Left lung (tissue), 10 donors: ENCODE measurements around the gene RASA1. TPM values are rescaled to one million over a fixed set of nuclear protein-coding genes. Genes with fewer than 3 reads are reported as not detected.
"Not testable (repeated sequence)": the region's sequence is repeated elsewhere in the genome, so short reads cannot be mapped to it uniquely, and the experiment has no call there.

Source experiments
- ATAC-seq: fragments of 200-7000 bp; cut with Tn5 transposase; one replicate; pipeline ENCODE4 v1.9.1; 2020; ENCODE audit warnings: moderate library complexity
- DNase-seq, 4 donors: peaks; one replicate each; pipeline ENCODE4 v3.0.0-alpha.2; 2013 to 2020
- H3K27ac ChIP-seq, 2 donors: fragments of 200-600 bp; sonication (generic) in 1 of 2; one replicate each; pipeline versions ENCODE4 v1.5.0 to v1.8.0; 2020 to 2021
- H3K27me3 ChIP-seq, 2 donors: fragments of 200-600 bp; sonication (generic) in 1 of 2; one replicate each; pipeline versions ENCODE4 v1.5.0 to v1.8.0; 2020 to 2021
- H3K36me3 ChIP-seq, 2 donors: fragments of 200-600 bp; sonication (generic) in 1 of 2; one replicate each; pipeline versions ENCODE4 v1.5.0 to v1.8.0; 2020 to 2021
- H3K4me1 ChIP-seq, 2 donors: fragments of 200-600 bp; one replicate each; pipeline ENCODE4 v1.8.0; 2021
- H3K4me3 ChIP-seq, 2 donors: fragments of 200-600 bp; sonication (generic) in 1 of 2; one replicate each; pipeline versions ENCODE4 v1.5.0 to v1.8.0; 2020 to 2021; ENCODE audit warnings: mild to moderate bottlenecking in 1 of 2
- H3K9me3 ChIP-seq, 2 donors: fragments of 200-600 bp; sonication (generic) in 1 of 2; one replicate each; pipeline versions ENCODE4 v1.5.0 to v1.8.0; 2020 to 2021
- intact Hi-C, 2 donors: fragments of 100-400 bp; cut with DNase I; formaldehyde crosslinking; loops; one replicate each; pipeline versions ENCODE4 v1.11.2 to v1.14.2; 2022
- polyA plus RNA-seq, 6 donors: library from polyadenylated mRNA; unstranded; fragments of 120-200 nt; gene quantifications; one replicate each; pipeline ENCODE4 v1.2.1, GENCODE V29; 2013; ENCODE audit not compliant: insufficient read length in 6 of 6
- total RNA-seq, 2 donors: library from RNA; stranded (reverse); fragmentation: NEBNext Ultra II Directional; extraction: Animal tissue kit (Norgen Biotek cat#: 25700); gene quantifications; one replicate each; pipeline ENCODE4 v1.2.1, GENCODE V29; 2021
- TF ChIP-seq, protein P1 (sequence below), 2 donors: fragments of 200-600 bp; sonication (generic) in 1 of 2; IDR thresholded peaks; one replicate each; pipeline versions ENCODE4 v1.5.0 to v1.8.0; 2021; ENCODE audit warnings: antibody characterized with exemption in 2 of 2
- donor health status: DM: no; HTN: yes; CAD: no.
- donor health status: DM: no; HTN: no; CAD: no.

The RASA1 gene
- total and polyA plus RNA-seq, 8 donors, result 27.7 to 60.7 (median 54.1) TPM

DNA sequence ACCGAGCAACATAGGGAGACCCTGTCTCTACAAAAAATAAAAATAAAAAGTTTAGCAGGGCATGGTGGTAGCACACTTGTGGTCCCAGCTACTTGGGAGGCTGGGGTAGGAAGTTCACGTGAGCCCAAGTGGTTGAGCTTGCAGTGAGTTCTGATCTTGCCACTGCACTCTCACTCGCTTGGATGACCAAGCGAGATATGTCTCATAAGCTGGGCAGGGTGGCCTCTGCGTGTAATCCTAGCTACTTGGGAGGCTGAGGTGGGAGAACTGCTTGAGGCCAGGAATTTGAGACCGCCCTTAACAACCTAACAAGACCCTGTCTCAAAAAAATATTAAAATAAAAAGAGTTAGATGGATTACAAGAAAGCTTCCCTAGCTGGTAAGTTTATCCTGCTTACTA, 32.5 kb downstream of the RASA1 start:
- no peak for ATAC-seq
- intact Hi-C loops, result no loop called here
- DNase-seq, result no peak
- H3K4me3 ChIP-seq, result no peak overlapping the region
- peaks cover 0 to 13% of the 10 kb centered on the region in 2 donors for H3K36me3 ChIP-seq
- peaks cover 4 to 59% of the 10 kb centered on the region in 2 donors for H3K4me1 ChIP-seq
- no peaks in the 10 kb centered on the region for H3K27me3 ChIP-seq
- H3K9me3 ChIP-seq, result no peaks in the 10 kb centered on the region
- peak overlapping the region in 1 of 2 donors; percentile 4 for H3K27ac ChIP-seq
- TF ChIP-seq, protein P1, sequence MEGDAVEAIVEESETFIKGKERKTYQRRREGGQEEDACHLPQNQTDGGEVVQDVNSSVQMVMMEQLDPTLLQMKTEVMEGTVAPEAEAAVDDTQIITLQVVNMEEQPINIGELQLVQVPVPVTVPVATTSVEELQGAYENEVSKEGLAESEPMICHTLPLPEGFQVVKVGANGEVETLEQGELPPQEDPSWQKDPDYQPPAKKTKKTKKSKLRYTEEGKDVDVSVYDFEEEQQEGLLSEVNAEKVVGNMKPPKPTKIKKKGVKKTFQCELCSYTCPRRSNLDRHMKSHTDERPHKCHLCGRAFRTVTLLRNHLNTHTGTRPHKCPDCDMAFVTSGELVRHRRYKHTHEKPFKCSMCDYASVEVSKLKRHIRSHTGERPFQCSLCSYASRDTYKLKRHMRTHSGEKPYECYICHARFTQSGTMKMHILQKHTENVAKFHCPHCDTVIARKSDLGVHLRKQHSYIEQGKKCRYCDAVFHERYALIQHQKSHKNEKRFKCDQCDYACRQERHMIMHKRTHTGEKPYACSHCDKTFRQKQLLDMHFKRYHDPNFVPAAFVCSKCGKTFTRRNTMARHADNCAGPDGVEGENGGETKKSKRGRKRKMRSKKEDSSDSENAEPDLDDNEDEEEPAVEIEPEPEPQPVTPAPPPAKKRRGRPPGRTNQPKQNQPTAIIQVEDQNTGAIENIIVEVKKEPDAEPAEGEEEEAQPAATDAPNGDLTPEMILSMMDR (IDR thresholded peaks at IDR 0.05), result no peak

- Histone ChIP-seq H3K4me3 (no peak overlapping the region), H3K27me3 (no peaks in the 10 kb centered on the region), H3K27ac (no peak overlapping the region), H3K36me3 (peaks cover 0 to 18% of the 10 kb centered on the region in 2 donors), H3K9me3 (no peaks in the 10 kb centered on the region), H3K4me1 (peaks cover 4 to 53% of the 10 kb centered on the region in 2 donors)
- intact Hi-C loops, result no loop called here
- TF ChIP-seq, protein P1 (IDR thresholded peaks at IDR 0.05), result no peak
- ATAC-seq (peak; percentile 87), DNase-seq (no peak)
Observed at GRCh38 chr5:87300744-87301143, 33.1 kb downstream of the RASA1 start.

- Histone ChIP-seq H3K4me3 (no peak overlapping the region), H3K4me1 (peaks cover 4 to 41% of the 10 kb centered on the region in 2 donors), H3K9me3 (no peaks in the 10 kb centered on the region), H3K36me3 (peaks cover 0 to 26% of the 10 kb centered on the region in 2 donors), H3K27ac (no peak overlapping the region), H3K27me3 (no peaks in the 10 kb centered on the region)
- DNase-seq (no peak), ATAC-seq (no peak)
- TF ChIP-seq, protein P1 (IDR thresholded peaks at IDR 0.05), result no peak
- intact Hi-C loops, result no loop called here
Observed at GRCh38 chr5:87302061-87302460, 34.4 kb downstream of the RASA1 start.

- Histone ChIP-seq H3K27ac (no peak overlapping the region), H3K4me3 (no peak overlapping the region), H3K27me3 (no peaks in the 10 kb centered on the region), H3K36me3 (peaks cover 0 to 26% of the 10 kb centered on the region in 2 donors), H3K4me1 (peaks cover 0 to 30% of the 10 kb centered on the region in 2 donors), H3K9me3 (no peaks in the 10 kb centered on the region)
- intact Hi-C loops, result no loop called here
- ATAC-seq, result no peak
- no peak for DNase-seq
- TF ChIP-seq, protein P1 (IDR thresholded peaks at IDR 0.05), result no peak
Observed at GRCh38 chr5:87303324-87303723, 35.6 kb downstream of the RASA1 start.

DNA sequence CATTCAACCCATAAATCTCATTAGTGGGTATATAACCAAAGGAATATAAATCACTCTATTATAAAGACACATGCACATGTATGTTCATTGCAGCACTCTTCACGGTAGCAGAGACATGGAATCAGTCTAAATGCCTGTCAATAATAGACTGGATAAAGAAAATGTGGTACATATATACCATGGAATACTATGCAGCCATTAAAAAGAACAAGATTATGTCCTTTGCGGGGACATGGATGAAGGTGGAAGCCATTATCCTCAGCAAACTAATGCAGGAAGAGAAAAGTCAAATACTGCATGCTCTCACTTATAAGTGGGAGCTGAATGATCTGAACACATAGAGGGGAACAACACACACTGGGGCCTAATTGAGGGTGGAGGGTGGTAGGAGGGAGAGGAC, 38.4 kb downstream of the RASA1 start:
- H3K4me1 ChIP-seq, intact Hi-C loops, DNase-seq, ATAC-seq, H3K27ac ChIP-seq, H3K4me3 ChIP-seq, H3K27me3 ChIP-seq, H3K9me3 ChIP-seq: not testable (repeated sequence)
- H3K36me3 ChIP-seq, result peaks cover 0 to 26% of the 10 kb centered on the region in 2 donors

DNA sequence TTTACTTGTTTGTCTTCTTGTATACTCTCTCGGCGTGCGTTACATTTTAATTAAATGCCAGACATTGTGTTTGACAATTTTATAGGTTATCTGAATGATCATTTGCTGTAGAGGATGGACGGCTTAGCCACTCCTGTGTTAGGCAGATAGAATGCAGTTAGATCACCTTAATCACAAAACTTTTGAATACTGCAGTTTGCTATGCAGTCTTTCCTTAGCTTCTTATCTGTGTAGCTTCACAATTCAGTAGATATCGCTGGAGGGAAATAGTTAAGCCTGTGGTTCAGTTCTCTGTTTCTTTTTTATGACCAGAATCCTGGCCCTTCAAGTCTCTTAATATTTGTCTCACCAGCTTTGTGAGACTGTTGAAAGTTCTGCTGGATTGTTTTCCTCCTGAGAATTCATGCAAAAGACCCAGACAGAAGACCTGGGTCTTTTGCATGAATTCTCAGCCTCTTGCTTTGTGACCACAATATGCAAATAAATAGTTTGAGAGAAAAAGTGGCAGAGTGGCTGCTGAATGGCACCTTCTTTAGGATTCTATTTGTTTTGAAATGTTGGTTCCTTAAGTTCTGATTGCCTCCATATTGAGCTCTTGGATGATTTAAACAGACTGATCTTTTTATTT, 40.2 kb downstream of the RASA1 start:
- H3K27me3 ChIP-seq, result no peaks in the 10 kb centered on the region
- peaks cover 0 to 26% of the 10 kb centered on the region in 2 donors for H3K36me3 ChIP-seq
- H3K27ac ChIP-seq, result no peak overlapping the region
- intact Hi-C loops, result no loop called here
- H3K9me3 ChIP-seq, result no peaks in the 10 kb centered on the region
- no peaks in the 10 kb centered on the region for H3K4me1 ChIP-seq
- ATAC-seq (no peak), DNase-seq (no peak)
- H3K4me3 ChIP-seq, result no peak overlapping the region
- TF ChIP-seq, protein P1 (IDR thresholded peaks at IDR 0.05), result no peak
